ENCODE data around the gene PEMT.

Gene PEMT

DNA sequence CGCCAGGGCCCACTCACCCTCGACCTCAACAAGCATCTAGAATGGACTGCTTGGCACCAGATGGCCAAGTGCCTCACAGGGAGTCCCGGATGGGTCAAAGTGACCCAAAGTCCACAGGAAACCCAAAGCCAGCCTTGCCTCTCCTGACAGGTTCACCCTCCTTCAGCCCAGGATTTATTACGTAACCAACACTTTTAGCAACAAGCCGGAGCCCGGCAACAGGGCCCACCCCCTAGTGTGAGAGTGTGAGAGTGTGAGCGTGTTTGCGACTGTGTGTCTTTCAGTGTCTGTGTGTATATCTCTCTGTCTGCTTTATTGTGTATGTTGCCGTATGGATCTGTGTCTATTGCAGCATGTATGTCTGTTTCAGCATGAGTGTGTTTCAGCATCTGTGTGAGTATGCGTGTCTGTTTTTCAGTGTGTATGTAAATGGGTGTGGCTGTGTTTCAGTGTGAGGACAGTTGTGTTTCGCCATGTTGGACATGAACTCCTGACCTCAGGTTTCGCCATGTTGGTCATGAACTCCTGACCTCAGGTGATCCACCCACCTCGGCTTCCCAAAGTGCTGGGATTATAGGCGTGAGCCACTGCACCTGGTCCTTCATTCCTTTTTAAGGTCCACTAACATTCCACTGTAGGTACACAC is 13.7 kb upstream of the PEMT start:
- DNase-seq (ENCODE audit: low spot score), result no peak

DNA sequence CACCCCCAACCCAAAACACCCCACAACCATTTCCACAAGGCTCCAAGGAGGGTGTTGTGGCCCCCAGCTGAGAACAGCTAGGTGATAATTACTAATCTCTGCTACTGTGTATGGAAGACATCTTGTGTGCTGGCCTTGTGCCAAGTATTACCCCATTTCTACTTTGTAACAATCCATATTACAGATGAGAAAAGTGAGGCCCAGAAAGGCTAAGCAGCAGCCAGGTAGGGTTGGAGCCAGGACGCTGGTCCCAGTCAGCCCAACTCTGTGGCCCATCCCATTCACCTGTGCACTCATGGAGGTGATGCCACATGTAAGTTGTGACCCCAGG is 12.4 kb upstream of the PEMT start:
- DNase-seq (ENCODE audit: low spot score), result no peak

GRCh38 chr17:17603178-17603894 is 11.8 kb upstream of the PEMT start:
- no peak for DNase-seq (ENCODE audit: low spot score)

GRCh38 chr17:17599965-17600364 is 8.5 kb upstream of the PEMT start:
- no peak for DNase-seq (ENCODE audit: low spot score)

GRCh38 chr17:17598003-17598402 is 6.5 kb upstream of the PEMT start:
- no peak for DNase-seq (ENCODE audit: low spot score)

- DNase-seq (ENCODE audit: low spot score), result no peak
Observed at GRCh38 chr17:17595755-17596154, 4.2 kb upstream of the PEMT start.

GRCh38 chr17:17593222-17593620 is 1.7 kb upstream of the PEMT start:
- DNase-seq (ENCODE audit: low spot score), result no peak

DNA sequence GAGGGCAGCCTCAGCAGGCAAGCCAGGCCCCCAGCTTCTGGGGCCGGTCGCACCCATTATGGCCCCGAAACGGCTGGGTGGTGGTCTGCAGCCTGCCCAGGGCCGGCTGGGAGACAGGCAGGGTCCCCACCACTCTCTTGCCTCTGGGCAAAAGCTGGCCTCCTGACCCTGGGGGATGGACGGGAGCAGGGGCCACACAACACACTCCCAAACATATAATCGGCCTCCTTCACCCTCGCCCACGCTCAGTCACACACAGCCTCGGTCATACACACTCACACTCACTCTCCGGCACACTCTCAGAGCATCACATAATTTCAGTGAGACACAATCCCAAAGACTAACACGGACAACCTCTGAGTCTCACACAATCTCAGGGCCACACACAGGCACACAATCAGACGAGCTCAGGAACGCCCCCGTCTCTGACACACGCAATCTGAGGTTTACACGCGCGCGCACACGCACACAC is 589 bp downstream of the PEMT start:
- no peak for DNase-seq (ENCODE audit: low spot score)

- DNase-seq (ENCODE audit: low spot score), result no peak
Observed at GRCh38 chr17:17590141-17590751, 1.3 kb downstream of the PEMT start.

GRCh38 chr17:17587614-17588337 is 3.7 kb downstream of the PEMT start:
- DNase-seq (ENCODE audit: low spot score), result no peak

DNA sequence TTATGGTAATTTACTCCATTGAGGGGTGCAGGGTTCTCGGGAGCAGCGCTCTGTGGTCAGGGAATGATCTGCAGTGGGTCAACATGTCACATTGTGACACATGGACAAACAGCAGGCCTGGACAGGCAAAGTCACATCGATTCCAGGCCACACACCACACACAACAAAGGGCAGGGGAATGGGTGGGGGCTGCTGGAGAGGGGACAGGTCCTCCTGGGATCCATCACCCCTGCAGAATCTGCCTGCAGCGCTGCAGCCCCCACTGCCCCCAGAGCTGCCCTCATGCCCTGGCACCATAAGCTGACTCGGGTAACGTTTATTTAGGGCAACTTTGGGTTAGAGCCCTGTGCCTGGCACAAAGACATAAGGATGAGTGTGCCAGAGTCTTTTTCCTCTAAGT is 9.1 kb downstream of the PEMT start:
- DNase-seq (ENCODE audit: low spot score), result no peak

GRCh38 chr17:17581509-17581908 is 10.0 kb downstream of the PEMT start:
- DNase-seq (ENCODE audit: low spot score), result no peak

DNA sequence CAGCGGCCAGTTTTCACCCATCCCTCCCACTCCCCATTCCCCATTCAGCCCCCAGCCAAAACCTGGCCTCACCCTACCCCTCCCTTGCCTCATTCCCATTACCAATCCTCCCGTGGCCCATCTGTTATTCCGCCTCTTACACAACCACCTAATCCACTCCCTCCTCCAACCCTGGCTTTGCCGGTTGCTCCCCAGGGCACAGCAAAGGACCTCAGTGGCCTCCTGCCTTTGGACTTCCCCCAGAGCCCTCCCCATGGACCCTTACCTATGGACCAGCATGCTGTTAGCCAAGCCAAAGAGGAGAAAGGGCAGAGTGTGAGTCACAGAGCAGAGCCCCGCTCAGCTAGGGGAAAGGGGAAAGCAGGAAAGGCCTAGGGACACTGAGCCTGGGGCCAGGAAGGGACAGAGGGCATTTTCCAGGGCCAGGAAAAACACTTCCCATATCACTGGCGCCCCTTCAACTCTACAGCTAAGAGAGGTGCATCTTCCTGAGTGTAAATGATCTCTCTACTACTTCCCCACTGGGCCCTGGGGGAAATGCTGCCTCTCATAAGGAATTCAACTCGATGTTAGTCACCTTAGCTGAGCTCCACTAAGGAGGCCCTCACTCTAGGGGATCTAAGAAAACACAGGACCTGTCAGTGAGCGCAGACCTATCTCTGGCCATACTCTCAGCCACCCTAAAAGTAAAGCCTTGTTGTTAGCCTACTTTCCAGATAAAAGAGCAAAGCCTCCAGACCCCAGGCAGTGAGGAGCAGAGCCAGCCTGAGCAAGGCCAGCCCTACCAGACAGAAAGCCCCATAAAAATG is 10.6 kb downstream of the PEMT start:
- no peak for DNase-seq (ENCODE audit: low spot score)

GRCh38 chr17:17579691-17580090 is 11.8 kb downstream of the PEMT start:
- no peak for DNase-seq (ENCODE audit: low spot score)

DNA sequence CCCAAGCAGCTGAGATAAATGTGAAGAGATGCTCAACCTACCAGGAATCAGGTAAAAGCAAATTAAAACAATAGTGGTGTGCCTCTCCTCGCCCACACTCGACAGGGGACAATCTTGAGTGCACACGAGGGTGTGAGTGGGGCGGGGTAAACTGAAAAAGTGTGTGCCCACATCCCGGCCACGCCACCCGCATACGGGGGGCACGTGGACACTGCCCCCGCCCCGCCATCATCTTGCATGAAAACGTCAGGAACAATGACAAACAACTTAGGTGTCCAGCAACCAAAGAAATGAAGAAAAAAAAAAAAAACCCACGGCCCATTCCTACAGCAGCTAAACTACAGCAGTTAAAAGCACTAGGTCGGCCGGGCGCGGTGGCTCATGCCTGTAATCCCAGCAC is 14.1 kb downstream of the PEMT start:
- no peak for DNase-seq (ENCODE audit: low spot score)

GRCh38 chr17:17576772-17577234 is 14.7 kb downstream of the PEMT start:
- no peak for DNase-seq (ENCODE audit: low spot score)

DNA sequence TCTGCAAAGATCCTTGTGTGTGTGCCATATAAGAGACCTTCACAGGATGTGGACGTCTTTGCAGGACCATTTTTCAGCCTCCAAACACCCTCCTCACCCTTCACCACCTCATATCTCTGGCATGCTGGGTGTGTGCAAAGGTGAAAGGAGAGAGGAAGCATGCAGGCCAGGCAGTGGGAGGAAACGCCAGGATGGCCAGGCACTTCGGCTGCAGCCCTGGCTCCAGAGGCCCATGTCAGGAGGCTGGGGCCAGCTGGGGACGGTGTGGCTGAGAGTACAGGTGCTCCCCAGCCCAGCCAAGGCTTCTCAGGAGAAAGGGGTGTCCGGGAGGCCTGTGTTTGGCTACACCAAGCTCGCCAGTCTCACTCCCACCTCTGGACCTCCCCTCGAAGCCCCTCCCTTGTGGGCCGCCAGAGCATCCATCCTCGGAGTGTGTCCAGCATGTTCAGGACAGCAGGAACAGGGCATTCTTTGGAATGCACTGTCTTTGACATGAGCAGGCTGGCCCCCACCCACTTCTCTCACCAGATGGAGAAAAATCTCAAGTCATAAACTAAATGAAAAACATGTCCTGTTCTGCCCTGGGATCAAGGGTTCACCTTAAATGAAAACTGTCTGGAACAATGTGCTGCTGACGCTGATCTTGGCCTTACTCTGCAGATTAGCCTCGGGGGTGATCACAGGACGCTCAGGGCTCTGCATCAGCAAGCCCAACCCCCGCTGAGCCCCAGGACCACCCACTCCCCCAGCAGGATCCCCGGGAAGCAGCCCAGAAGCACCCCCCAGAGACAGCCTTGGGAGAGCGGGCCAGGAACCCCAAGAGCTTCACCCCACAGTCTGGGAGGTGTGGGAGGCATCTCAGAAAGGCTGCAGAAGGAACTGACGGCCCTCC is 15.9 kb downstream of the PEMT start:
- no peak for DNase-seq (ENCODE audit: low spot score)

GRCh38 chr17:17573912-17574311 is 17.6 kb downstream of the PEMT start:
- no peak for DNase-seq (ENCODE audit: low spot score)

- DNase-seq (ENCODE audit: low spot score), result no peak
Observed at GRCh38 chr17:17572010-17572785, 19.3 kb downstream of the PEMT start.
